ENCODE measurements around the gene LOXL3. TPM values are rescaled to one million over a fixed set of nuclear protein-coding genes. Genes with fewer than 3 reads are reported as not detected.

The LOXL3 gene
- polyA plus RNA-seq, 2 donors: 0.71 to 0.79 TPM

DNA sequence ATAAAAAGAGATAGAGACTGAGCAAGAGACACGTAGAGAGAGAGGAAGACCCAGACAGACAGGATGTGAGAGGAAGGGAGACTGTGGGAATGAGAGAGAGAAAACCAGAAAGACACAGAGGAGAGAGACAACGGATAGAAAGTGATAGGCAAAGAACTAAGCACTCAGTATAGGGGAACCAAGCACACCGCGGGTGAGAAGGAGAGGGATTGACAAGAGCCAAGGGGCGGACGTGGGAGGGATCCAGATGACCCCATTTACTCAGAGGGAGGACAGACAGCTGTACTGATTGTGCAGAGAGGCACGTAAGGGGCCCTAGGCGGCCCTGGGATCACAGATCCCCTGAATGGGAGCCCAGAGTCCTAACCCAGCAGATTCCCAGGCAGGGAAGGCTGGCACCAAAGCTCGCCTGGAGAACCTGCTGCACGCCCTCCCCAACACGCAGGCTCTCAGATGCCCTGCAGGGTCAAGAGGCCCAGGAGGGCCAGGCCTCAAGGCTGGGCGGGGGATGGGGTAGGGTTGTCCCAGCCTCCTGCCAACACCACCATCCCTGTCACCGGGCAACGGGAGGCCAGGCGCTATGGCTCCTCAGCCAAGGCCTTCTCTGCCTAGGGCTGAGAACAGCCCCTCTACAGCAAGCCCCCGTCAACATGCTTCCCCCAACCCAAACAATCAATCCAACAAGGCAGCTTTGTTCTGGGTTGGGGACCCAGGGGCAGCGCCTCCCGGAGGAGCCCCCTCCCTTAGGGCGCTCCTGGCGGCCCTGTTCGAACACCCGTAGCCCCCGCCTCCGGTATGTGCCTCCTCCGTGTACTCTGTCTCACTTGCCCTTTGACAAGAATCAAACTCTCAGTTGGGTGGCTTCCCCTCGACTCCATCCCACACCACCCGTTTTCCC, 579 bp downstream of the LOXL3 start:
- H3K36me3 ChIP-seq (ENCODE audit: control insufficient read depth in 2 of 2, insufficient read depth in 2 of 2, low read length in 1 of 2): peaks cover 0 to 6% of the 10 kb centered on the region in 2 donors
- H3K27me3 ChIP-seq (ENCODE audit: control insufficient read depth in 1 of 2, insufficient read depth in 2 of 2, low read length in 2 of 2): no peaks in the 10 kb centered on the region
- peak overlapping the region; percentile 21 to 44 for H3K4me3 ChIP-seq (ENCODE audit: low read depth in 1 of 2, low read length in 2 of 2)
- H3K4me1 ChIP-seq (ENCODE audit: control insufficient read depth in 2 of 2, insufficient read depth in 2 of 2, low read length in 1 of 2): peaks cover 3 to 12% of the 10 kb centered on the region in 2 donors
- H3K9me3 ChIP-seq (ENCODE audit: control insufficient read depth in 2 of 2, insufficient read depth in 1 of 2, low read depth in 1 of 2, low read length in 1 of 2): no peaks in the 10 kb centered on the region
- 61 to 63% methylated on average over 27 of the region's 27 CpGs for WGBS, 2 donors
- peak overlapping the region in 1 of 2 donors; percentile 28 for H3K27ac ChIP-seq (ENCODE audit: low read depth in 2 of 2, low read length in 1 of 2)

DNA sequence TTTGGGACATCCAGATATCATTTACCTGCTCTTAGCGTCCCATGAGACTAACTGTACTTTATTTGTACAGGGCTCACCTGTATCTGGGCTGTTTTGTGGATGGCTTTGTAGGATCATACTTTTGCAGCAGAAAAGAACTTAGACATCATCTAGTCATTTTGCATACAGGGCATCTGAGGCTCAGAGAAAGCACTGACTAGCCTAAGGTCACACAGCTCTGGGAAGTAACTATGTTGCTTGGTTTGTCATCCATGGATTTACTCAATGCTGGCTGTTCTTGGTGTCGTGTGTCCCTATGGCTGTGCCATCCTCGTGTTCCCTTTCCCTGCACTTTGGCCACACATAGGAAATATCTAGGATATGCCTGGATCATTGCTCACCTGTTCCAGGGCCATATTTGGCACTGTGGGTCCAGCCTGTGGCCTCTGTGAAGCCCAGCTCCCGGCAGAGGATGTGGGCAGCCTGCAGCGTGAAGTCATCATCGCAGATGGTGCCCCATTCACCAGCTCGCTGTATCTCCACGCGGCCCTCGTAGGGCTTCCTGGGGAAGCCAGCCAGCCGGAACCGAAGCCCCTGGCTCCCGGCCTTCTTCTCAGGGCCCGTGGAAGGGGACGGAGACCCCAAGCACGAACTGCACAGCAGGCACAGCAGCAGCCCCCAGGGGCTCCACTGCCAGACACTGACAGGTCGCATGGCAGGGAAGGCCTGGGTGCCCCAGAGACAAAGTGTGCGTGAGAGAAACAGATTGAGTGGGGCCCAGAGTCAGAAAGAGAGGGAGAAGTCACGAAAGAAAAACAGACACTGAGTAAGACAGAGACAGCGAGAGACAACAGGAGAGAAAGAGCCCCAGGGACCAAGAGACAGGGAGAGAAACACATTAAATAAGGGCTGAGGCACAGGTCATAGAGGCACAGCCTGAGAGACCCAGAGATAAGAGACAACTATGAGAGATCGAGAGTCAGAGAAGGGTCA, 1.5 kb downstream of the LOXL3 start:
- H3K27me3 ChIP-seq (ENCODE audit: control insufficient read depth in 1 of 2, insufficient read depth in 2 of 2, low read length in 2 of 2): no peaks in the 10 kb centered on the region
- no peak overlapping the region for H3K4me3 ChIP-seq (ENCODE audit: low read depth in 1 of 2, low read length in 2 of 2)
- WGBS, 2 donors: 84 to 86% methylated on average over 21 of the region's 21 CpGs
- H3K36me3 ChIP-seq (ENCODE audit: control insufficient read depth in 2 of 2, insufficient read depth in 2 of 2, low read length in 1 of 2): peaks cover 0 to 6% of the 10 kb centered on the region in 2 donors
- H3K27ac ChIP-seq (ENCODE audit: low read depth in 2 of 2, low read length in 1 of 2): no peak overlapping the region
- H3K4me1 ChIP-seq (ENCODE audit: control insufficient read depth in 2 of 2, insufficient read depth in 2 of 2, low read length in 1 of 2): peaks cover 3 to 12% of the 10 kb centered on the region in 2 donors
- no peaks in the 10 kb centered on the region for H3K9me3 ChIP-seq (ENCODE audit: control insufficient read depth in 2 of 2, insufficient read depth in 1 of 2, low read depth in 1 of 2, low read length in 1 of 2)

DNA sequence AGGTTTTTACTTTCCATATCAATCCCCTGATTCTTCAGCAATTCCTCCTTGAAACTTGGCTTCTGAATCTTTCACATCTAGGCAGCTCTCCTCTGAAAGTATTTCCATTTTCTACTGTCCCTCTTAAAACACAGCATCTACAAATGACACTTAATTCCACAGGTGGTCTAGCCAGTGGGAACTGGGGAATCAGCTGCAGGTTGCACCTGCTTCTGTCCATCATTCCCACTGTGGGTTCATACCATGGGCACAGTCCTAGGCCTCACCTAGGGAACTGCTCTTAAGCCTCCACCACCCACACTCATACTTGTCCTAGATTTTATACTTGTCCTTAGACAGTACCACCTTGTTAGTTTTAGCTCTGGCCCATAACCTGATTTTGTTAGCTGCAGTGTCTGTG, 2.2 kb downstream of the LOXL3 start:
- Histone ChIP-seq H3K36me3 (ENCODE audit: control insufficient read depth in 2 of 2, insufficient read depth in 2 of 2, low read length in 1 of 2) (no peaks in the 10 kb centered on the region), H3K9me3 (ENCODE audit: control insufficient read depth in 2 of 2, insufficient read depth in 1 of 2, low read depth in 1 of 2, low read length in 1 of 2) (no peaks in the 10 kb centered on the region), H3K4me1 (ENCODE audit: control insufficient read depth in 2 of 2, insufficient read depth in 2 of 2, low read length in 1 of 2) (peaks cover 3 to 12% of the 10 kb centered on the region in 2 donors), H3K4me3 (ENCODE audit: low read depth in 1 of 2, low read length in 2 of 2) (no peak overlapping the region), H3K27me3 (ENCODE audit: control insufficient read depth in 1 of 2, insufficient read depth in 2 of 2, low read length in 2 of 2) (no peaks in the 10 kb centered on the region), H3K27ac (ENCODE audit: low read depth in 2 of 2, low read length in 1 of 2) (no peak overlapping the region)

DNA sequence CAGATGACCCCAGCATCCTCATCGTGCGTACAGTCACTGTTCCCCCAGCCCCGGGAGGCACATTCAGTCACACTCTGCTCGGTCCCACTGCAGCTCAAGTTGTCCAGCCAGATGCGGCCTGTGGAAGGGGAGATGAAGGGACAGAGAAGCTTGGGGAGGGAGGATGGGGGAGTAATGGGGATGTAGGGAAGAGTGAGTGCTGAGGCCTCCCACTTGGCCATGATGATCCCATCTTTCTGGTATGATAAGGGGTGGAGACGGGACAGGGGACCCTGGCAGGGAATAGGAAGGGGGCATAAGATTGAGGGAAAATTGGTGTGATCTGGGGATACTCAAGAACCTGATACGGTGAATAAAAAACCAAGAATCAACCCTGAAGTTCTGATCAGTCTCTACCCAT, 3.5 kb downstream of the LOXL3 start:
- Histone ChIP-seq H3K36me3 (ENCODE audit: control insufficient read depth in 2 of 2, insufficient read depth in 2 of 2, low read length in 1 of 2) (no peaks in the 10 kb centered on the region), H3K4me3 (ENCODE audit: low read depth in 1 of 2, low read length in 2 of 2) (no peak overlapping the region), H3K9me3 (ENCODE audit: control insufficient read depth in 2 of 2, insufficient read depth in 1 of 2, low read depth in 1 of 2, low read length in 1 of 2) (no peaks in the 10 kb centered on the region), H3K27ac (ENCODE audit: low read depth in 2 of 2, low read length in 1 of 2) (no peak overlapping the region), H3K4me1 (ENCODE audit: control insufficient read depth in 2 of 2, insufficient read depth in 2 of 2, low read length in 1 of 2) (peaks cover 3 to 9% of the 10 kb centered on the region in 2 donors), H3K27me3 (ENCODE audit: control insufficient read depth in 1 of 2, insufficient read depth in 2 of 2, low read length in 2 of 2) (no peaks in the 10 kb centered on the region)
- WGBS, 2 donors: 93 to 94% methylated on average over 7 of the region's 7 CpGs

DNA sequence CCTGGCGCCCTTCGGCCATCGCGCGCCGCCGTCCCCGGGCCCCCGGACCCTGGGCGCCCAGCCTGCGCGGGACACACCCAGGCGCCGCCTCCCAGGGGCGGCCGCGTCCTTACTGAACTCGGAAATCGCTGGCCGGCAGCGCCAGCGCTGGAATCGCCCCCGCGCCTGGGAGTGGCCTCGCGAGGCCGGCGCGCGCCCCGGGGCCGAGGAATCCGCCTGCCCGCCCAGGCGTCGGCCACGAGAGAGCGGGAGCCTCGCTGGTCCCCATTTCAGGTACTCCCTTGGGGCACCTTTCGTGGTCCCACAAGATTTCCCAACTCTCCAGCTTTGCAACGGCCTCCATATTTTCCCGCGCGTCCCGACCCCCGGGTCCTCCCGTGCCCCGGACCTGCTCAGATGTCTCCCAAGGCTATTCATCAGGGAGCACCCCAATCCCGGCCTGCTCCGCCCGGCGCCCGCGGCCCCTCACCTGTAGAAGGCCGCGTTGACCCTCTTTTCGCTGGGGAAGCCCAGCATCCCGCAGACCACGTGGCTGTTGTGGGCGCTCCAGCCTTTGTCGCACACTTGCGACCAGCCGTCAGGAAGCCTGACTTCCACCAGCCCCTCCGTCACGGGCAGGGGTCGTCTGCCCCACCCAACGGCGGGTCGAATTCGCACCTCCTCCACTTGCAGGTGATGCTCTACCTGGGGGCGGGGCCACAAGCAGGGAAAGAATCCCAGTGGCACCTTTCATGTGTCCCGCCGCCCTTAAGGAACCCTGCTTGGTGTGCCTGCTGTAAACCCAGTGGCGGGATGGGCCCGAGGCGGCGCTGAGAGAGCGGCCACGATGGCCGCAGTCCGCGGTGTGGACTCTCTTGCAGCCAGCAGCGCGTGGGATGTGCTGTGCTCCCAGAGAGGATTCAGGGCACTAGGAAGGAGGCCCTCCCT, 4.6 kb downstream of the LOXL3 start:
- Histone ChIP-seq H3K4me1 (ENCODE audit: control insufficient read depth in 2 of 2, insufficient read depth in 2 of 2, low read length in 1 of 2) (peaks cover 3 to 5% of the 10 kb centered on the region in 2 donors), H3K27me3 (ENCODE audit: control insufficient read depth in 1 of 2, insufficient read depth in 2 of 2, low read length in 2 of 2) (no peaks in the 10 kb centered on the region), H3K27ac (ENCODE audit: low read depth in 2 of 2, low read length in 1 of 2) (peak overlapping the region; percentile 6 to 47), H3K9me3 (ENCODE audit: control insufficient read depth in 2 of 2, insufficient read depth in 1 of 2, low read depth in 1 of 2, low read length in 1 of 2) (no peaks in the 10 kb centered on the region), H3K4me3 (ENCODE audit: low read depth in 1 of 2, low read length in 2 of 2) (peak overlapping the region; percentile 38 to 49), H3K36me3 (ENCODE audit: control insufficient read depth in 2 of 2, insufficient read depth in 2 of 2, low read length in 1 of 2) (no peaks in the 10 kb centered on the region)
- 4 to 5% methylated on average over 80 to 85 of the region's 85 CpGs for WGBS, 2 donors

DNA sequence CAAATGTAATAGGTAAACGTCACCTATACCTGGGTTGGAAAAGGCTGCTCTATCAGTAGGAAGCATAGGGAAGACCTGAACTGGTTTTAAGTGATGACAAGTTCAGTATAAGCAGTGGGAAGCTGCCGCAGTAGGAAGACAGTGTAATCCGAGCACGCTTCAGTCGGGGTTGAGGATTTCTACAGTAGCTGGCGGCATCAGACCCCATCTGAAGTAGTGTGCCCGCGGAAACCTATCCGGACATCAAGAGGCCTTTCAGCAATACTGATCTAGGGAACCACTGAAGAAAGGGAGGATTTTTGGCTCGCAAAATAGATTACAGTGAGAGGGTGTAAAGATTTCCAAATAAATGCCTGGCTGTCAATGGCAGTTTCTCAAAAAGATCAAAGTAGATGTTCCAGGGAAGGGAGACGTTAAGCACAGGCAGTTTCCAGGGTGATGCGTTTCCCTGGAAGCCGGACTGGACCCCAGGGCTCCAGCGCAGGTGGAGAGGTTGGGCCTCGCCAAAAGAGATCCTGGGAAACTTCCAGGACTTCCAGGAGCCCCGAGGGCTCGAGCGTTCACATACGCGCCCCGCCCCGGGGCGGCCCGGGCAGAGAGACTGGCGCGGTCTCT, 5.3 kb downstream of the LOXL3 start:
- 13 to 14% methylated on average over 26 of the region's 26 CpGs for WGBS, 2 donors
- no peaks in the 10 kb centered on the region for H3K27me3 ChIP-seq (ENCODE audit: control insufficient read depth in 1 of 2, insufficient read depth in 2 of 2, low read length in 2 of 2)
- peaks cover 3 to 5% of the 10 kb centered on the region in 2 donors for H3K4me1 ChIP-seq (ENCODE audit: control insufficient read depth in 2 of 2, insufficient read depth in 2 of 2, low read length in 1 of 2)
- peak overlapping the region; percentile 38 to 49 for H3K4me3 ChIP-seq (ENCODE audit: low read depth in 1 of 2, low read length in 2 of 2)
- no peaks in the 10 kb centered on the region for H3K36me3 ChIP-seq (ENCODE audit: control insufficient read depth in 2 of 2, insufficient read depth in 2 of 2, low read length in 1 of 2)
- peak overlapping the region in 1 of 2 donors; percentile 47 for H3K27ac ChIP-seq (ENCODE audit: low read depth in 2 of 2, low read length in 1 of 2)
- no peaks in the 10 kb centered on the region for H3K9me3 ChIP-seq (ENCODE audit: control insufficient read depth in 2 of 2, insufficient read depth in 1 of 2, low read depth in 1 of 2, low read length in 1 of 2)

DNA sequence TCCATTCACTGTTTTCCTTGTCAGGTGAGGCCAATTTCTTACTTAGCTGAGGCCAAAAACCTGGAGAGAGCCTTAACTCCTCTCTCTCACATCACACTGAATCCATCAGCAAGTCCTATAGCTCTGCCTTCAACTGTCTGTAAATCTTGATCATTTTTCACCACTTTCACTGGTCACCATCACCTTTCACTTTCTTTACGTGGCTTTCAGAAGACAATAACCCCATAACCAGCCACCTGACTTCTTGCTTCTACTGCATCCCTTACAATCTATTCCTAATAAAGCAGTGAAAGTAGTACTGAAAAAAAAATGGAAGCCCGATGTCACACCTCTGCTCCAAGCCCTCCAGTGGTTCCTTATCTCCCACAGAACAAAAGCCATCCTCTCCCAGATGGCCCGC, 7.7 kb downstream of the LOXL3 start:
- no peaks in the 10 kb centered on the region for H3K36me3 ChIP-seq (ENCODE audit: control insufficient read depth in 2 of 2, insufficient read depth in 2 of 2, low read length in 1 of 2)
- H3K9me3 ChIP-seq (ENCODE audit: control insufficient read depth in 2 of 2, insufficient read depth in 1 of 2, low read depth in 1 of 2, low read length in 1 of 2): no peaks in the 10 kb centered on the region
- no peak overlapping the region for H3K4me3 ChIP-seq (ENCODE audit: low read depth in 1 of 2, low read length in 2 of 2)
- no peaks in the 10 kb centered on the region for H3K27me3 ChIP-seq (ENCODE audit: control insufficient read depth in 1 of 2, insufficient read depth in 2 of 2, low read length in 2 of 2)
- H3K27ac ChIP-seq (ENCODE audit: low read depth in 2 of 2, low read length in 1 of 2): no peak overlapping the region
- 86 to 88% methylated on average over 3 of the region's 3 CpGs for WGBS, 2 donors
- H3K4me1 ChIP-seq (ENCODE audit: control insufficient read depth in 2 of 2, insufficient read depth in 2 of 2, low read length in 1 of 2): peaks cover 3 to 5% of the 10 kb centered on the region in 2 donors

DNA sequence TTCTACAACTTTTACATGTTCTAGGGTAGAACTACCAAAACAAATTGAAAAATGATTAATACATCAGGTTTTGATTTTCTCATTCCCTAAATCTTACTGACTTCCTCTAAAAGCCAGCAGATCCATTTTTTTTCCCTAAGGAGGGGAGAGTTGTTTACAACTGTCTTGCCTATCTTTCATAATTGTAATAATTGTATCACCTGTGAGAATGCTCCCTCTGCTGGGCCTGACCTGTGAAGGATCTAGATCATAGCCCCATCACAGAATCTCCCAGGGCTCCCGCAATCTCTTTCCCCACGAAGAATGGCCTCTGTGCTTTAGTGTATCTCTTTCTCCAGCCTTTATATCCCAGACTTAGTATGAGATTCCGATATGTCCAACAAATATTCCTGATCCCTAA, 9.1 kb downstream of the LOXL3 start:
- Histone ChIP-seq H3K27ac (ENCODE audit: low read depth in 2 of 2, low read length in 1 of 2) (no peak overlapping the region), H3K36me3 (ENCODE audit: control insufficient read depth in 2 of 2, insufficient read depth in 2 of 2, low read length in 1 of 2) (no peaks in the 10 kb centered on the region), H3K4me1 (ENCODE audit: control insufficient read depth in 2 of 2, insufficient read depth in 2 of 2, low read length in 1 of 2) (peaks cover 3 to 5% of the 10 kb centered on the region in 2 donors), H3K27me3 (ENCODE audit: control insufficient read depth in 1 of 2, insufficient read depth in 2 of 2, low read length in 2 of 2) (no peaks in the 10 kb centered on the region), H3K4me3 (ENCODE audit: low read depth in 1 of 2, low read length in 2 of 2) (no peak overlapping the region), H3K9me3 (ENCODE audit: control insufficient read depth in 2 of 2, insufficient read depth in 1 of 2, low read depth in 1 of 2, low read length in 1 of 2) (no peaks in the 10 kb centered on the region)
- WGBS, 2 donors: 80 to 92% methylated on average over 3 of the region's 3 CpGs
